Measurements from ENCODE around the gene PSMG3.
A peak's percentile ranks its signal among the peaks of the same experiment; 100 is the strongest.

PSMG3 gene

GRCh38 chr7:1544896-1545416 lies 24.9 kb downstream of the PSMG3 start:
- no peak for DNase-seq (ENCODE audit: low read depth)

GRCh38 chr7:1544178-1544895 lies 25.5 kb downstream of the PSMG3 start:
- DNase-seq (ENCODE audit: low read depth) = no peak

GRCh38 chr7:1543826-1544177 lies 26.0 kb downstream of the PSMG3 start:
- no peak for DNase-seq (ENCODE audit: low read depth)

GRCh38 chr7:1542841-1543747 lies 26.7 kb downstream of the PSMG3 start:
- no peak for DNase-seq (ENCODE audit: low read depth)

- DNase-seq (ENCODE audit: low read depth) = no peak
Observed at GRCh38 chr7:1542329-1542728, 27.5 kb downstream of the PSMG3 start.

GRCh38 chr7:1541431-1542162 lies 28.2 kb downstream of the PSMG3 start:
- no peak for DNase-seq (ENCODE audit: low read depth)

GRCh38 chr7:1540776-1541271 lies 29.0 kb downstream of the PSMG3 start:
- DNase-seq (ENCODE audit: low read depth) = no peak

GRCh38 chr7:1539882-1540775 lies 29.7 kb downstream of the PSMG3 start:
- DNase-seq (ENCODE audit: low read depth) = no peak

- no peak for DNase-seq (ENCODE audit: low read depth)
Observed at GRCh38 chr7:1539181-1539881, 30.5 kb downstream of the PSMG3 start.

- no peak for DNase-seq (ENCODE audit: low read depth)
Observed at GRCh38 chr7:1538544-1539180, 31.2 kb downstream of the PSMG3 start.

GRCh38 chr7:1537535-1538412 lies 32.1 kb downstream of the PSMG3 start:
- peak; percentile 42 for DNase-seq (ENCODE audit: low read depth)

- DNase-seq (ENCODE audit: low read depth) = peak; percentile 89
Observed at GRCh38 chr7:1536743-1537534, 32.9 kb downstream of the PSMG3 start.

GRCh38 chr7:1536455-1536742 lies 33.4 kb downstream of the PSMG3 start:
- DNase-seq (ENCODE audit: low read depth) = no peak

- DNase-seq (ENCODE audit: low read depth) = no peak
Observed at GRCh38 chr7:1535701-1536454, 34.0 kb downstream of the PSMG3 start.

- DNase-seq (ENCODE audit: low read depth) = no peak
Observed at GRCh38 chr7:1535100-1535458, 34.8 kb downstream of the PSMG3 start.

GRCh38 chr7:1534330-1535099 lies 35.3 kb downstream of the PSMG3 start:
- DNase-seq (ENCODE audit: low read depth) = no peak

Data from GM04503 (cell line).